Gastrocnemius medialis (tissue), 4 donors: ENCODE results near the gene C1QC. TPM values are rescaled to one million over a fixed set of nuclear protein-coding genes. Genes with fewer than 3 reads are reported as not detected.
"Not testable (repeated sequence)": the region's sequence is repeated elsewhere in the genome, so short reads cannot be mapped to it uniquely, and the experiment has no call there.

Source experiments
- ATAC-seq, 2 donors: fragments of 150-250 bp; one replicate each; pipeline ENCODE4 v1.9.1; 2016
- DNase-seq, 2 donors: peaks; one replicate each; pipeline ENCODE4 v3.0.0-alpha.2; 2019
- H3K27ac ChIP-seq, 4 donors: fragments of 200-600 bp; sonication (generic); 1 replicate in 1 of 4; 2 replicates in 3 of 4; pipeline ENCODE4 v1.5.1; 2016 to 2018; ENCODE audit warnings: mild to moderate bottlenecking in 2 of 4, moderate library complexity in 1 of 4
- H3K27me3 ChIP-seq, 3 donors: fragments of 200-600 bp; sonication (generic) in 2 of 3; 1 replicate in 1 of 3; 2 replicates in 2 of 3; pipeline versions ENCODE4 v1.5.1 to v1.6.0; 2016 to 2019; ENCODE audit warnings: mild to moderate bottlenecking in 1 of 3, moderate library complexity in 1 of 3
- H3K36me3 ChIP-seq, 2 donors: fragments of 200-600 bp; sonication (generic) in 1 of 2; one replicate each; pipeline ENCODE4 v1.5.1; 2017 to 2018
- H3K4me1 ChIP-seq, 2 donors: fragments of 200-600 bp; sonication (generic) in 1 of 2; one replicate each; pipeline ENCODE4 v1.5.1; 2016 to 2017; ENCODE audit warnings: mild to moderate bottlenecking in 2 of 2
- H3K4me3 ChIP-seq, 4 donors: fragments of 200-600 bp; sonication (generic) in 3 of 4; 1 replicate in 1 of 4; 2 replicates in 3 of 4; pipeline ENCODE4 v1.5.1; 2016 to 2019; ENCODE audit warnings: mild to moderate bottlenecking in 2 of 4
- H3K9me3 ChIP-seq, 3 donors: fragments of 200-600 bp; sonication (generic) in 2 of 3; 1 replicate in 1 of 3; 2 replicates in 2 of 3; pipeline ENCODE4 v1.5.1; 2016 to 2019
- CTCF ChIP-seq, 5 experiments: fragments of 450-650 bp in 3 of 5; fragments of 200-600 bp in 2 of 5; sonication (generic) in 2 of 5; IDR thresholded peaks in 4 of 5; conservative IDR thresholded peaks in 1 of 5; 1 replicate in 4 of 5; 2 replicates in 1 of 5; pipeline ENCODE4 v1.5.1; 2016 to 2019; ENCODE audit warnings: antibody characterized with exemption in 5 of 5, mild to moderate bottlenecking in 3 of 5, moderate library complexity in 3 of 5
- POLR2A ChIP-seq, 2 donors: fragments of 450-650 bp; IDR thresholded peaks; one replicate each; pipeline ENCODE4 v1.6.1; 2017; ENCODE audit warnings: antibody characterized with exemption in 2 of 2, mild to moderate bottlenecking in 2 of 2, moderate library complexity in 2 of 2
- in situ Hi-C, 4 donors: fragments of 200-750 bp; cut with MboI; loops; one replicate each; pipeline versions ENCODE4 v1.15.0 to v1.8.0; 2017; ENCODE audit warnings: low sequenced_read_pairs in 4 of 4
- intact Hi-C: fragments of 100-400 bp; cut with DNase I; formaldehyde crosslinking; loops from one replicate; pipeline ENCODE4 v1.15.1; 2023; ENCODE audit warnings: low total_unique reads
- total RNA-seq, 4 donors: library from RNA; depleted of rRNA; stranded (reverse); fragments of >200 nt; gene quantifications; one replicate each; pipeline versions ENCODE4 v1.1.0 to v1.2.3, GENCODE V29; 2016

C1QC gene
- total RNA-seq, 4 donors from 2014 or later: 12.9 to 66.3 (median 33.5) TPM

GRCh38 chr1:22665752-22666151 is 22.3 kb downstream of the C1QC start:
- ATAC-seq (no peak), DNase-seq (no peak)
- H3K27me3 ChIP-seq: peaks cover 0 to 10% (median 6%) of the 10 kb centered on the region in 3 donors
- no peak overlapping the region for H3K4me3 ChIP-seq
- TF ChIP-seq POLR2A (IDR thresholded peaks at IDR 0.05): no peak
- no peak for TF ChIP-seq CTCF (IDR thresholded peaks at IDR 0.05 in 4 of 5, conservative IDR thresholded peaks at IDR 0.05 in 1 of 5)
- in situ Hi-C loops (no loop called here), intact Hi-C loops (no loop called here)
- H3K4me1 ChIP-seq: no peaks in the 10 kb centered on the region
- H3K9me3 ChIP-seq: no peaks in the 10 kb centered on the region
- H3K36me3 ChIP-seq: no peaks in the 10 kb centered on the region
- no peak overlapping the region for H3K27ac ChIP-seq

- no peak for ATAC-seq
- Histone ChIP-seq H3K4me3 (no peak overlapping the region), H3K36me3 (no peaks in the 10 kb centered on the region), H3K27ac (no peak overlapping the region), H3K4me1 (no peaks in the 10 kb centered on the region), H3K27me3 (peaks cover 6 to 16% (median 13%) of the 10 kb centered on the region in 3 donors), H3K9me3 (no peaks in the 10 kb centered on the region)
- in situ Hi-C loops (no loop called here), intact Hi-C loops (no loop called here)
- DNase-seq: no peak
- TF ChIP-seq POLR2A (IDR thresholded peaks at IDR 0.05): no peak
- no peak for TF ChIP-seq CTCF (IDR thresholded peaks at IDR 0.05 in 4 of 5, conservative IDR thresholded peaks at IDR 0.05 in 1 of 5)
These were observed 23.0 kb downstream of the C1QC start for GRCh38 chr1:22666412-22666811.

GRCh38 chr1:22668840-22669239 is 25.4 kb downstream of the C1QC start:
- intact Hi-C loops, H3K4me1 ChIP-seq, ATAC-seq, DNase-seq, in situ Hi-C loops, H3K4me3 ChIP-seq, H3K36me3 ChIP-seq, H3K9me3 ChIP-seq, H3K27ac ChIP-seq: not testable (repeated sequence)
- peaks cover 26 to 33% (median 32%) of the 10 kb centered on the region in 3 donors for H3K27me3 ChIP-seq

- TF ChIP-seq POLR2A (IDR thresholded peaks at IDR 0.05) (no peak), CTCF (IDR thresholded peaks at IDR 0.05 in 4 of 5, conservative IDR thresholded peaks at IDR 0.05 in 1 of 5) (no peak)
- intact Hi-C loops (no loop called here), in situ Hi-C loops (no loop called here)
- Histone ChIP-seq H3K27me3 (peaks cover 28 to 34% (median 30%) of the 10 kb centered on the region in 3 donors), H3K27ac (no peak overlapping the region), H3K4me1 (no peaks in the 10 kb centered on the region), H3K4me3 (no peak overlapping the region), H3K36me3 (no peaks in the 10 kb centered on the region), H3K9me3 (no peaks in the 10 kb centered on the region)
- ATAC-seq: no peak
- DNase-seq: no peak
These were observed 27.0 kb downstream of the C1QC start for GRCh38 chr1:22670352-22670975.

GRCh38 chr1:22671999-22672398 is 28.6 kb downstream of the C1QC start:
- Histone ChIP-seq H3K9me3 (no peaks in the 10 kb centered on the region), H3K4me3 (no peak overlapping the region), H3K27ac (no peak overlapping the region), H3K27me3 (peaks cover 30 to 34% (median 34%) of the 10 kb centered on the region in 3 donors), H3K36me3 (no peaks in the 10 kb centered on the region), H3K4me1 (no peaks in the 10 kb centered on the region)
- intact Hi-C loops: no loop called here
- ATAC-seq (no peak), DNase-seq (no peak)
- no peak for TF ChIP-seq POLR2A (IDR thresholded peaks at IDR 0.05)
- TF ChIP-seq CTCF (IDR thresholded peaks at IDR 0.05 in 4 of 5, conservative IDR thresholded peaks at IDR 0.05 in 1 of 5): no peak
- in situ Hi-C loops: no loop called here
